CD14-positive monocyte (primary cell): ENCODE data around the gene BMPR1B. TPM values are rescaled to one million over a fixed set of nuclear protein-coding genes. Genes with fewer than 3 reads are reported as not detected.

ENCODE experiments used
- DNase-seq, 3 donors: peaks; one replicate each; pipeline ENCODE4 v3.0.0-alpha.2; 2011 to 2022
- H2AFZ ChIP-seq: 2 replicates; pipeline ENCODE4 v1.6.0; 2012; ENCODE audit warnings: mild to moderate bottlenecking, low read depth, low read length, inconsistent platforms; ENCODE audit not compliant: insufficient read depth, poor library complexity, severe bottlenecking
- H3K27ac ChIP-seq, 2 donors: 1 replicate in 1 of 2; 2 replicates in 1 of 2; pipeline ENCODE4 v1.5.1; 2012 to 2013; ENCODE audit warnings: low read length in 2 of 2, control low read depth in 1 of 2, inconsistent platforms in 1 of 2, low read depth in 1 of 2, mild to moderate bottlenecking in 1 of 2
- H3K27me3 ChIP-seq, 2 donors: one replicate each; pipeline versions ENCODE4 v1.6.0 to v1.6.1; 2011 to 2013; ENCODE audit warnings: low read length in 2 of 2; ENCODE audit not compliant: control insufficient read depth in 2 of 2, insufficient read depth in 2 of 2
- H3K36me3 ChIP-seq, 2 donors: replicated peaks in 1 of 2; 1 replicate in 1 of 2; 2 replicates in 1 of 2; pipeline versions ENCODE4 v1.5.1 to v1.6.1; 2012 to 2013; ENCODE audit warnings: low read length in 2 of 2, control low read depth in 1 of 2, inconsistent platforms in 1 of 2, mild to moderate bottlenecking in 1 of 2; ENCODE audit not compliant: insufficient read depth in 2 of 2, control insufficient read depth in 1 of 2
- H3K4me1 ChIP-seq, 2 donors: 1 replicate in 1 of 2; 2 replicates in 1 of 2; pipeline versions ENCODE4 v1.5.1 to v1.6.1; 2012 to 2013; ENCODE audit warnings: low read length in 2 of 2, control low read depth in 1 of 2, inconsistent platforms in 1 of 2, mild to moderate bottlenecking in 1 of 2, moderate library complexity in 1 of 2; ENCODE audit not compliant: insufficient read depth in 2 of 2, control insufficient read depth in 1 of 2
- H3K4me2 ChIP-seq: replicated peaks from 2 replicates; pipeline ENCODE3; 2012; ENCODE audit warnings: low read length, moderate library complexity, mild to moderate bottlenecking; ENCODE audit not compliant: poor library complexity, severe bottlenecking; ENCODE audit errors: extremely low read depth
- H3K4me3 ChIP-seq, 3 experiments: fragments of 200-600 bp in 1 of 3; sonication (generic) in 1 of 3; replicated peaks in 1 of 3; 1 replicate in 2 of 3; 2 replicates in 1 of 3; pipeline ENCODE4 v1.5.1; 2011 to 2013; ENCODE audit warnings: low read length in 3 of 3, mild to moderate bottlenecking in 3 of 3, control low read depth in 2 of 3, low read depth in 2 of 3, inconsistent platforms in 1 of 3, moderate library complexity in 1 of 3
- H3K79me2 ChIP-seq: 2 replicates; pipeline ENCODE4 v1.6.0; 2012; ENCODE audit warnings: mild to moderate bottlenecking, control low read depth, inconsistent platforms, low read length, moderate library complexity; ENCODE audit not compliant: insufficient read depth
- H3K9ac ChIP-seq: 2 replicates; pipeline ENCODE4 v1.6.0; 2017; ENCODE audit warnings: low read length, mild to moderate bottlenecking; ENCODE audit not compliant: insufficient read depth, poor library complexity, severe bottlenecking
- H3K9me3 ChIP-seq, 2 donors: replicated peaks in 1 of 2; 1 replicate in 1 of 2; 2 replicates in 1 of 2; pipeline versions ENCODE4 v1.5.1 to v1.6.1; 2012 to 2013; ENCODE audit warnings: low read length in 2 of 2, control low read depth in 1 of 2; ENCODE audit not compliant: control insufficient read depth in 1 of 2, insufficient read depth in 1 of 2
- H4K20me1 ChIP-seq: 2 replicates; pipeline ENCODE4 v1.6.0; 2012; ENCODE audit warnings: mild to moderate bottlenecking, low read length, control low read depth, moderate library complexity; ENCODE audit not compliant: insufficient read depth
- H3K27ac Mint-ChIP-seq, 7 donors: one replicate each; pipeline ENCODE4 v1.8.0; 2020; ENCODE audit warnings: mild to moderate bottlenecking in 7 of 7, mixed read lengths in 7 of 7, moderate library complexity in 6 of 7, inconsistent platforms in 2 of 7
- H3K27me3 Mint-ChIP-seq, 3 donors: one replicate each; pipeline ENCODE4 v1.8.0; 2021 to 2022; ENCODE audit warnings: low read depth in 3 of 3, mild to moderate bottlenecking in 3 of 3, mixed read lengths in 3 of 3, moderate library complexity in 3 of 3, inconsistent platforms in 1 of 3
- H3K36me3 Mint-ChIP-seq, 2 donors: one replicate each; pipeline ENCODE4 v1.8.0; 2020; ENCODE audit warnings: mixed read lengths in 2 of 2, inconsistent platforms in 1 of 2, mild to moderate bottlenecking in 1 of 2
- H3K4me1 Mint-ChIP-seq: one replicate; pipeline ENCODE4 v1.8.0; 2020; ENCODE audit warnings: mild to moderate bottlenecking, mixed read lengths
- H3K4me3 Mint-ChIP-seq, 2 donors: one replicate each; pipeline ENCODE4 v1.8.0; 2020; ENCODE audit warnings: mild to moderate bottlenecking in 2 of 2, mixed read lengths in 2 of 2, moderate library complexity in 1 of 2
- H3K9me3 Mint-ChIP-seq, 7 donors: one replicate each; pipeline ENCODE4 v1.8.0; 2020 to 2022; ENCODE audit warnings: mixed read lengths in 7 of 7, mild to moderate bottlenecking in 6 of 7, moderate library complexity in 6 of 7, inconsistent platforms in 2 of 7
- CTCF ChIP-seq: fragments of 200-600 bp; IDR thresholded peaks from one replicate; pipeline ENCODE4 v1.8.0; 2022; ENCODE audit warnings: antibody characterized with exemption, mild to moderate bottlenecking
- WGBS: methylation state at CpG from one replicate; pipeline ENCODE4 v1.1.5; 2013; ENCODE audit warnings: missing lambda C conversion rate; ENCODE audit not compliant: insufficient coverage; 5-methylcytosine and 5-hydroxymethylcytosine counted together
- intact Hi-C, 2 donors: fragments of 100-400 bp; cut with micrococcal nuclease; formaldehyde crosslinking; loops; one replicate each; pipeline versions ENCODE4 v1.15.0 to v1.15.1; 2023
- polyA plus RNA-seq, 3 donors: library from polyadenylated mRNA; depleted of rRNA in 1 of 3; unstranded in 2 of 3; stranded (reverse) in 1 of 3; fragments of 300-500 nt in 2 of 3; fragments of >200 nt in 1 of 3; fragmentation: Illumina TruSeq in 2 of 3; gene quantifications; 1 replicate in 2 of 3; 2 replicates in 1 of 3; pipeline ENCODE4 v1.2.3, GENCODE V29; 2012 to 2021

The BMPR1B gene
- polyA plus RNA-seq, 3 donors: not detected

GRCh38 chr4:95092766-95093165, 335.0 kb downstream of the BMPR1B start:
- Histone ChIP-seq H3K79me2 (no peaks in the 10 kb centered on the region), H3K27me3 (no peaks in the 10 kb centered on the region), H2AFZ (no peak overlapping the region), H3K9me3 (no peaks in the 10 kb centered on the region), H3K4me1 (no peaks in the 10 kb centered on the region), H3K9ac (no peak overlapping the region), H4K20me1 (no peaks in the 10 kb centered on the region), H3K27ac (no peak overlapping the region), H3K36me3 (no peaks in the 10 kb centered on the region), H3K4me2 (no peak overlapping the region), H3K4me3 (no peak overlapping the region)
- Mint-ChIP-seq H3K9me3 (no peaks in the 10 kb centered on the region), H3K4me1 (peaks cover 8% of the 10 kb centered on the region), H3K27ac (no peak overlapping the region), H3K4me3 (no peak overlapping the region), H3K36me3 (no peaks in the 10 kb centered on the region), H3K27me3 (peaks cover 0 to 2% (median 0%) of the 10 kb centered on the region in 3 donors)
- WGBS: no CpG with 5 or more reads among the region's 3 CpGs
- no peak for DNase-seq
- no peak for TF ChIP-seq CTCF
- intact Hi-C loops: no loop called here

- Mint-ChIP-seq H3K27ac (no peak overlapping the region), H3K27me3 (peaks cover 0 to 2% (median 0%) of the 10 kb centered on the region in 3 donors), H3K4me3 (no peak overlapping the region), H3K36me3 (no peaks in the 10 kb centered on the region), H3K9me3 (no peaks in the 10 kb centered on the region), H3K4me1 (peaks cover 8% of the 10 kb centered on the region)
- H3K4me1 ChIP-seq: no peaks in the 10 kb centered on the region
- DNase-seq: no peak
- intact Hi-C loops: no loop called here
- no peaks in the 10 kb centered on the region for H4K20me1 ChIP-seq
- no peak overlapping the region for H3K9ac ChIP-seq
- no peak overlapping the region for H3K4me2 ChIP-seq
- H3K27me3 ChIP-seq: no peaks in the 10 kb centered on the region
- no peak overlapping the region for H3K27ac ChIP-seq
- H3K4me3 ChIP-seq: no peak overlapping the region
- H3K9me3 ChIP-seq: no peaks in the 10 kb centered on the region
- H2AFZ ChIP-seq: no peak overlapping the region
- no CpG with 5 or more reads among the region's 2 CpGs for WGBS
- H3K79me2 ChIP-seq: no peaks in the 10 kb centered on the region
- no peaks in the 10 kb centered on the region for H3K36me3 ChIP-seq
- TF ChIP-seq CTCF: no peak
Observed at GRCh38 chr4:95093460-95093859, 335.7 kb downstream of the BMPR1B start.
